Measurements from ENCODE around the gene ATP11B. TPM values are rescaled to one million over a fixed set of nuclear protein-coding genes. Genes with fewer than 3 reads are reported as not detected.

ATP11B gene
- total RNA-seq, 6 experiments from 2014 or later, result 43.9 to 60.5 (median 51.5) TPM

GRCh38 chr3:182763896-182764295, 29.4 kb upstream of the ATP11B start:
- Mint-ChIP-seq H3K36me3 (ENCODE audit: low read depth) (no peaks in the 10 kb centered on the region), H3K27ac (no peak overlapping the region), H3K4me3 (no peak overlapping the region), H3K27me3 (ENCODE audit: insufficient read depth) (peaks cover 19% of the 10 kb centered on the region), H3K9me3 (no peaks in the 10 kb centered on the region), H3K4me1 (ENCODE audit: low read depth) (peaks cover 8% of the 10 kb centered on the region; the same call in 1 of the 2 replicates)
- DNase-seq, result no peak
- TF ChIP-seq CTCF (IDR thresholded peaks at IDR 0.05), result no peak

- Mint-ChIP-seq H3K27me3 (ENCODE audit: insufficient read depth) (peaks cover 18% of the 10 kb centered on the region), H3K4me3 (no peak overlapping the region)
Observed at GRCh38 chr3:182765287-182765686, 28.0 kb upstream of the ATP11B start.

GRCh38 chr3:182766099-182766498, 27.2 kb upstream of the ATP11B start:
- no peak for DNase-seq
- Mint-ChIP-seq H3K4me3 (no peak overlapping the region), H3K4me1 (ENCODE audit: low read depth) (peaks cover 10% of the 10 kb centered on the region; the same call in 1 of the 2 replicates), H3K27me3 (ENCODE audit: insufficient read depth) (peaks cover 18% of the 10 kb centered on the region), H3K36me3 (ENCODE audit: low read depth) (no peaks in the 10 kb centered on the region), H3K27ac (no peak overlapping the region), H3K9me3 (no peaks in the 10 kb centered on the region)
- no peak for TF ChIP-seq CTCF (IDR thresholded peaks at IDR 0.05)

More at GRCh38 chr3:182765287-182765686, 28.0 kb upstream of the ATP11B start:
- Mint-ChIP-seq H3K27ac (no peak overlapping the region), H3K9me3 (no peaks in the 10 kb centered on the region), H3K4me1 (ENCODE audit: low read depth) (peaks cover 10% of the 10 kb centered on the region; the same call in 1 of the 2 replicates), H3K36me3 (ENCODE audit: low read depth) (no peaks in the 10 kb centered on the region)
- no peak for DNase-seq
- TF ChIP-seq CTCF (IDR thresholded peaks at IDR 0.05), result no peak

- Mint-ChIP-seq H3K27ac (no peak overlapping the region), H3K9me3 (no peaks in the 10 kb centered on the region), H3K36me3 (ENCODE audit: low read depth) (no peaks in the 10 kb centered on the region), H3K27me3 (ENCODE audit: insufficient read depth) (peaks cover 15% of the 10 kb centered on the region), H3K4me3 (no peak overlapping the region), H3K4me1 (ENCODE audit: low read depth) (peaks cover 10% of the 10 kb centered on the region; the same call in 1 of the 2 replicates)
- no peak for DNase-seq
- no peak for TF ChIP-seq CTCF (IDR thresholded peaks at IDR 0.05)
Observed at GRCh38 chr3:182768413-182768812, 24.9 kb upstream of the ATP11B start.

GRCh38 chr3:182769673-182770072, 23.6 kb upstream of the ATP11B start:
- Mint-ChIP-seq H3K4me3 (no peak overlapping the region), H3K4me1 (ENCODE audit: low read depth) (peaks cover 10% of the 10 kb centered on the region; the same call in 1 of the 2 replicates), H3K9me3 (no peaks in the 10 kb centered on the region), H3K27me3 (ENCODE audit: insufficient read depth) (peaks cover 8% of the 10 kb centered on the region), H3K36me3 (ENCODE audit: low read depth) (no peaks in the 10 kb centered on the region), H3K27ac (no peak overlapping the region)
- DNase-seq, result no peak
- TF ChIP-seq CTCF (IDR thresholded peaks at IDR 0.05), result no peak

GRCh38 chr3:182782149-182782548, 11.2 kb upstream of the ATP11B start:
- peaks cover 14% of the 10 kb centered on the region for H3K27me3 Mint-ChIP-seq (ENCODE audit: insufficient read depth)
- H3K4me3 Mint-ChIP-seq, result no peak overlapping the region
- no peaks in the 10 kb centered on the region for H3K36me3 Mint-ChIP-seq (ENCODE audit: low read depth)
- TF ChIP-seq CTCF (IDR thresholded peaks at IDR 0.05), result no peak
- H3K9me3 Mint-ChIP-seq, result no peaks in the 10 kb centered on the region; the same call in 1 of the 2 replicates
- H3K27ac Mint-ChIP-seq, result no peak overlapping the region
- no peaks in the 10 kb centered on the region; the same call in 1 of the 2 replicates for H3K4me1 Mint-ChIP-seq (ENCODE audit: low read depth)
- no peak for DNase-seq

Measured in HFFc6 (cell line).